SK-N-SH treated with all-trans-retinoic acid at 6 μM for 48 hours (cell line): ENCODE data around the gene STEAP4.

ENCODE experiments used
- ATAC-seq: fragments of 200-7000 bp; cut with Tn5 transposase; 3 replicates; pipeline ENCODE4 v1.9.1; 2020; ENCODE audit warnings: mild to moderate bottlenecking, moderate library complexity
- BACH2 ChIP-seq: fragments of 250-450 bp; sonication (Bioruptor Pico); IDR thresholded peaks from 2 replicates; pipeline ENCODE4 v1.9.0; 2021; ENCODE audit warnings: mild to moderate bottlenecking, borderline replicate concordance
- GLIS3 ChIP-seq: fragments of 250-450 bp; sonication (Bioruptor Pico); IDR thresholded peaks from 2 replicates; pipeline ENCODE4 v1.5.0; 2020; ENCODE audit warnings: mild to moderate bottlenecking, moderate library complexity
- OSR1 ChIP-seq: fragments of 250-450 bp; sonication (Bioruptor Pico); IDR thresholded peaks from 2 replicates; pipeline ENCODE4 v1.8.0; 2022; ENCODE audit warnings: moderate library complexity, mild to moderate bottlenecking, inconsistent platforms
- PPARA ChIP-seq: fragments of 250-450 bp; sonication (Bioruptor Pico); IDR thresholded peaks from 2 replicates; pipeline ENCODE4 v1.5.0; 2020; ENCODE audit warnings: mild to moderate bottlenecking, borderline replicate concordance
- RARB ChIP-seq: fragments of 250-450 bp; sonication (Bioruptor Pico); IDR thresholded peaks from 2 replicates; pipeline ENCODE4 v1.8.0; 2021; ENCODE audit warnings: mild to moderate bottlenecking, moderate library complexity
- SNAI2 ChIP-seq: fragments of 250-450 bp; sonication (Bioruptor Pico); IDR thresholded peaks from 2 replicates; pipeline ENCODE4 v1.5.0; 2020; ENCODE audit warnings: mild to moderate bottlenecking, moderate library complexity
- TCF4 ChIP-seq: fragments of 250-450 bp; sonication (Bioruptor Pico); IDR thresholded peaks from 2 replicates; pipeline ENCODE4 v1.8.0; 2021; ENCODE audit warnings: mild to moderate bottlenecking, moderate library complexity, borderline replicate concordance
- TOX ChIP-seq: fragments of 250-450 bp; sonication (Bioruptor Pico); IDR thresholded peaks from 2 replicates; pipeline ENCODE4 v1.8.0; 2021; ENCODE audit warnings: mild to moderate bottlenecking, moderate library complexity, borderline replicate concordance
- ZC3H10 ChIP-seq: fragments of 250-450 bp; sonication (Bioruptor Pico); IDR thresholded peaks from 2 replicates; pipeline ENCODE4 v1.5.1; 2021; ENCODE audit warnings: mild to moderate bottlenecking, moderate library complexity
- ZFP3 ChIP-seq: fragments of 250-450 bp; sonication (Bioruptor Pico); IDR thresholded peaks from 2 replicates; pipeline ENCODE4 v1.5.0; 2020; ENCODE audit warnings: mild to moderate bottlenecking, moderate library complexity
- ZFP30 ChIP-seq: fragments of 450-650 bp; formaldehyde crosslinking; IDR thresholded peaks from 2 replicates; pipeline ENCODE4 v1.5.0; 2022; ENCODE audit warnings: mild to moderate bottlenecking, moderate library complexity
- ZNF565 ChIP-seq: fragments of 450-650 bp; formaldehyde crosslinking; conservative IDR thresholded peaks from 2 replicates; pipeline ENCODE4 v1.5.0; 2020; ENCODE audit warnings: low read depth, mild to moderate bottlenecking, moderate library complexity
- ZNF70 ChIP-seq: fragments of 450-650 bp; formaldehyde crosslinking; IDR thresholded peaks from 2 replicates; pipeline ENCODE4 v1.5.0; 2020; ENCODE audit warnings: mild to moderate bottlenecking, moderate library complexity
- ZNF8 ChIP-seq: fragments of 450-650 bp; formaldehyde crosslinking; IDR thresholded peaks from 2 replicates; pipeline ENCODE4 v1.5.0; 2020; ENCODE audit warnings: mild to moderate bottlenecking, moderate library complexity
- TF ChIP-seq, protein P1 (sequence below): fragments of 250-450 bp; sonication (Bioruptor Pico); IDR thresholded peaks from 2 replicates; pipeline ENCODE4 v1.5.1; 2021; ENCODE audit warnings: mild to moderate bottlenecking, moderate library complexity
- TF ChIP-seq, protein P2 (sequence below): fragments of 250-450 bp; sonication (Bioruptor Pico); IDR thresholded peaks from 2 replicates; pipeline ENCODE4 v1.5.1; 2020; ENCODE audit warnings: low read depth, mild to moderate bottlenecking, moderate library complexity
- TF ChIP-seq, protein P3 (sequence below): fragments of 250-450 bp; sonication (Bioruptor Pico); IDR thresholded peaks from 2 replicates; pipeline ENCODE4 v1.8.0; 2020; ENCODE audit warnings: mild to moderate bottlenecking, moderate library complexity, borderline replicate concordance
- TF ChIP-seq, protein P4 (sequence below): fragments of 250-450 bp; sonication (Bioruptor Pico); IDR thresholded peaks from 2 replicates; pipeline ENCODE4 v1.8.0; 2021; ENCODE audit warnings: low read depth, mild to moderate bottlenecking, moderate library complexity, borderline replicate concordance

Gene STEAP4

DNA sequence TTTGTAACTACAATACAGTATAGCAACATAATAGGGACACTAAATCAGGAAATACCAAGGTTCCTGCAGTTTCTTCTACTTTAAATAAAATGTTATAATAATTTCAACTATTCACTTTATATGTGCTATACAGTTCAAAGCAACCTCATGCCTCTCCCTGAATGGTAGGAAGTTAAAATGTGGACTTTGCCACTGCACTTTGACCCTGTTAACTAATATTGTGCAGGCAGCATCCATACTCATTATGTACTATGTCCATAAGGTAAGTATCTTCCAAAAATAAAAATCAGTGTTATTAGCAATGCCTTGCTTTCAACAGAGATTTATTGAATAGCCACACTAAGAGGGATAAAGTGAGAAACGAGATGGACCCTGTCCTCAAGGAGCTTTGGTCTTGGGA, 4.8 kb downstream of the STEAP4 start:
- TF ChIP-seq, protein P1, sequence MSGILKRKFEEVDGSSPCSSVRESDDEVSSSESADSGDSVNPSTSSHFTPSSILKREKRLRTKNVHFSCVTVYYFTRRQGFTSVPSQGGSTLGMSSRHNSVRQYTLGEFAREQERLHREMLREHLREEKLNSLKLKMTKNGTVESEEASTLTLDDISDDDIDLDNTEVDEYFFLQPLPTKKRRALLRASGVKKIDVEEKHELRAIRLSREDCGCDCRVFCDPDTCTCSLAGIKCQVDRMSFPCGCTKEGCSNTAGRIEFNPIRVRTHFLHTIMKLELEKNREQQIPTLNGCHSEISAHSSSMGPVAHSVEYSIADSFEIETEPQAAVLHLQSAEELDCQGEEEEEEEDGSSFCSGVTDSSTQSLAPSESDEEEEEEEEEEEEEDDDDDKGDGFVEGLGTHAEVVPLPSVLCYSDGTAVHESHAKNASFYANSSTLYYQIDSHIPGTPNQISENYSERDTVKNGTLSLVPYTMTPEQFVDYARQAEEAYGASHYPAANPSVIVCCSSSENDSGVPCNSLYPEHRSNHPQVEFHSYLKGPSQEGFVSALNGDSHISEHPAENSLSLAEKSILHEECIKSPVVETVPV (CRISPR knock-in tag), result no peak
- TF ChIP-seq ZNF565 (CRISPR knock-in tag) (no peak), SNAI2 (CRISPR knock-in tag) (no peak)
- TF ChIP-seq, protein P2, sequence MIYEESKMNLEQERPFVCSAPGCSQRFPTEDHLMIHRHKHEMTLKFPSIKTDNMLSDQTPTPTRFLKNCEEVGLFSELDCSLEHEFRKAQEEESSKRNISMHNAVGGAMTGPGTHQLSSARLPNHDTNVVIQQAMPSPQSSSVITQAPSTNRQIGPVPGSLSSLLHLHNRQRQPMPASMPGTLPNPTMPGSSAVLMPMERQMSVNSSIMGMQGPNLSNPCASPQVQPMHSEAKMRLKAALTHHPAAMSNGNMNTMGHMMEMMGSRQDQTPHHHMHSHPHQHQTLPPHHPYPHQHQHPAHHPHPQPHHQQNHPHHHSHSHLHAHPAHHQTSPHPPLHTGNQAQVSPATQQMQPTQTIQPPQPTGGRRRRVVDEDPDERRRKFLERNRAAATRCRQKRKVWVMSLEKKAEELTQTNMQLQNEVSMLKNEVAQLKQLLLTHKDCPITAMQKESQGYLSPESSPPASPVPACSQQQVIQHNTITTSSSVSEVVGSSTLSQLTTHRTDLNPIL (CRISPR knock-in tag), result no peak
- TF ChIP-seq, all 23 proteins: peak for 0
- no peak for ATAC-seq

DNA sequence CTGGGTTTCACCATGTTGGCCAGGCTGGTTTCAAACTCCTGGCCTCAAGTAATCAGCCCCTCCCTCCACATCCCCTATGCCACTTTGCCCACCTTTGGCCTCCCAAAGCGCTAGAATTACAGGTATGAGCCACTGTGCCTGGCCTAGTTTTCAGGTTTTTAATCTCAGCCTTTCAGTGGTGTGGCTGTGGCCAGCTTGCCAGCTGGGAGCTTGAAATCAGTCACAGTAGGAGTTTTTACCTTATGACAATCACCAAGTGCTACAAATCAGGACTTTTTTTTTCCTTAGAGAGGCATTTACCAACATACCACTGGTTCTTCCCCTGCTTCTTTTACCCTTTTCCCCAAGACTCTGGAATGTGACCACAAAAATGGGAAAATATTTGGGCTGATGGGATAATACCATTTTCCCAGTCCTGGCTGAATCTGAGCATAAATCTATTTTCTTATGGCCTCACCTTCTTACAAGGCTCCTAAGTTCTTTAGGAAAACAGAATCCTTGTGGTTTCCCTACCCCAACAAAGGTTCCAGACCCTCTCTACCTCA, 6.2 kb downstream of the STEAP4 start:
- TF ChIP-seq, protein P3, sequence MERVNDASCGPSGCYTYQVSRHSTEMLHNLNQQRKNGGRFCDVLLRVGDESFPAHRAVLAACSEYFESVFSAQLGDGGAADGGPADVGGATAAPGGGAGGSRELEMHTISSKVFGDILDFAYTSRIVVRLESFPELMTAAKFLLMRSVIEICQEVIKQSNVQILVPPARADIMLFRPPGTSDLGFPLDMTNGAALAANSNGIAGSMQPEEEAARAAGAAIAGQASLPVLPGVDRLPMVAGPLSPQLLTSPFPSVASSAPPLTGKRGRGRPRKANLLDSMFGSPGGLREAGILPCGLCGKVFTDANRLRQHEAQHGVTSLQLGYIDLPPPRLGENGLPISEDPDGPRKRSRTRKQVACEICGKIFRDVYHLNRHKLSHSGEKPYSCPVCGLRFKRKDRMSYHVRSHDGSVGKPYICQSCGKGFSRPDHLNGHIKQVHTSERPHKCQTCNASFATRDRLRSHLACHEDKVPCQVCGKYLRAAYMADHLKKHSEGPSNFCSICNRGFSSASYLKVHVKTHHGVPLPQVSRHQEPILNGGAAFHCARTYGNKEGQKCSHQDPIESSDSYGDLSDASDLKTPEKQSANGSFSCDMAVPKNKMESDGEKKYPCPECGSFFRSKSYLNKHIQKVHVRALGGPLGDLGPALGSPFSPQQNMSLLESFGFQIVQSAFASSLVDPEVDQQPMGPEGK (CRISPR knock-in tag), result no peak
- TF ChIP-seq ZNF70 (CRISPR knock-in tag), result no peak
- no peak for TF ChIP-seq GLIS3 (CRISPR knock-in tag)
- no peak for TF ChIP-seq BACH2
- TF ChIP-seq, protein P1 (CRISPR knock-in tag), result no peak
- ATAC-seq, result no peak

DNA sequence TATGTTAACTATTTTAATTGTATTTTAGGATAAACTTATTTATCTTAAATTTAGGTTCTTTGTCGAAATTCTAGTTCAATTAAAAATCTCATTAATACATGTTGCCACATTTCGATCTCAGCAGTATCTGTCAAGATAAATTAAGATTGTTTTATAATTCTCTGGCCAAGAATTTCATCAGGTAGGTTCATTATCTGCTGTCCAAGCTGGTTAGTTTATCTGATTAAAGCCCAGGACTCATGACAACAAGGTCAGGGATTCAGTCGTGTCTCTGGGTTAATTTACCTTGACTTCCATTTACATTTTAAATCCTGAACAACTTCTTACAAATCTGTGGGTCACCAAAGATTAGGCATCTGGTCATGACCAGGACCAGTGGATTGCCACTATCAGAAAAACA, 7.6 kb downstream of the STEAP4 start:
- ATAC-seq, result no peak
- TF ChIP-seq, protein P1 (CRISPR knock-in tag), result no peak
- TF ChIP-seq ZFP3 (CRISPR knock-in tag) (no peak), ZC3H10 (CRISPR knock-in tag) (no peak), PPARA (CRISPR knock-in tag) (no peak), ZFP30 (CRISPR knock-in tag) (no peak), GLIS3 (CRISPR knock-in tag) (no peak), RARB (CRISPR knock-in tag) (no peak), SNAI2 (CRISPR knock-in tag) (no peak), BACH2 (no peak), OSR1 (CRISPR knock-in tag) (no peak), ZNF70 (CRISPR knock-in tag) (no peak), ZNF8 (CRISPR knock-in tag) (no peak), TCF4 (CRISPR knock-in tag) (no peak), TOX (CRISPR knock-in tag) (no peak)
- TF ChIP-seq, protein P4, sequence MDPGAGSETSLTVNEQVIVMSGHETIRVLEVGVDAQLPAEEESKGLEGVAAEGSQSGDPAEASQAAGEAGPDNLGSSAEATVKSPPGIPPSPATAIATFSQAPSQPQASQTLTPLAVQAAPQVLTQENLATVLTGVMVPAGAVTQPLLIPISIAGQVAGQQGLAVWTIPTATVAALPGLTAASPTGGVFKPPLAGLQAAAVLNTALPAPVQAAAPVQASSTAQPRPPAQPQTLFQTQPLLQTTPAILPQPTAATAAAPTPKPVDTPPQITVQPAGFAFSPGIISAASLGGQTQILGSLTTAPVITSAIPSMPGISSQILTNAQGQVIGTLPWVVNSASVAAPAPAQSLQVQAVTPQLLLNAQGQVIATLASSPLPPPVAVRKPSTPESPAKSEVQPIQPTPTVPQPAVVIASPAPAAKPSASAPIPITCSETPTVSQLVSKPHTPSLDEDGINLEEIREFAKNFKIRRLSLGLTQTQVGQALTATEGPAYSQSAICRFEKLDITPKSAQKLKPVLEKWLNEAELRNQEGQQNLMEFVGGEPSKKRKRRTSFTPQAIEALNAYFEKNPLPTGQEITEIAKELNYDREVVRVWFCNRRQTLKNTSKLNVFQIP (CRISPR knock-in tag), result no peak
- TF ChIP-seq, protein P2 (CRISPR knock-in tag), result no peak
